GM13977 (cell line): Measurements from ENCODE around the gene AHDC1.

Experiments used
- DNase-seq: peaks from one replicate; pipeline ENCODE4 v3.0.0; 2012; ENCODE audit warnings: low spot score
- CTCF ChIP-seq: IDR thresholded peaks from 2 replicates; pipeline ENCODE4 v1.5.1; 2012; ENCODE audit warnings: mild to moderate bottlenecking, control low read depth; ENCODE audit not compliant: insufficient read depth; ENCODE audit errors: extremely low read depth, missing control alignments
- in situ Hi-C: fragments of 300-500 bp; cut with MboI; formaldehyde crosslinking; loops from one replicate; pipeline ENCODE4 v1.12.0; 2022; ENCODE audit warnings: low sequenced_read_pairs, low pct_unique_long_range_greater_than_20kb, mixed read lengths, inconsistent platforms; ENCODE audit not compliant: unreplicated experiment

Gene AHDC1

GRCh38 chr1:27562021-27562420 lies 41.9 kb downstream of the AHDC1 start:
- TF ChIP-seq CTCF, result no peak
- in situ Hi-C loops, result no loop called here
- DNase-seq, result no peak

- in situ Hi-C loops, result no loop called here
- no peak for TF ChIP-seq CTCF
- no peak for DNase-seq
Observed at GRCh38 chr1:27561124-27561899, 42.6 kb downstream of the AHDC1 start.

- DNase-seq, result no peak
- in situ Hi-C loops, result no loop called here
- no peak for TF ChIP-seq CTCF
Observed at GRCh38 chr1:27560268-27561123, 43.4 kb downstream of the AHDC1 start.

GRCh38 chr1:27559466-27560030 lies 44.4 kb downstream of the AHDC1 start:
- in situ Hi-C loops, result no loop called here
- no peak for DNase-seq
- no peak for TF ChIP-seq CTCF

GRCh38 chr1:27557596-27558340 lies 46.2 kb downstream of the AHDC1 start:
- no peak for DNase-seq
- in situ Hi-C loops, result no loop called here
- TF ChIP-seq CTCF, result no peak

- in situ Hi-C loops, result no loop called here
- peak; percentile 96 for DNase-seq
- TF ChIP-seq CTCF, result peak; percentile 89
Observed at GRCh38 chr1:27556781-27557595, 47.0 kb downstream of the AHDC1 start.
